ENCODE data around the gene ENDOV.

- no peak for TF ChIP-seq CTCF (conservative IDR thresholded peaks at IDR 0.05; ENCODE audit: low read depth, low read length)
- TF ChIP-seq EZH2 (IDR thresholded peaks at IDR 0.05; ENCODE audit: borderline replicate concordance, low read depth, low read length, poor library complexity, severe bottlenecking): no peak
Observed at GRCh38 chr17:80374039-80374731, 40.8 kb upstream of the ENDOV start.
